GM12801 (cell line): ENCODE measurements around the gene AMACR.

Experiments used
- TF ChIP-seq, protein P1 (sequence below): IDR thresholded peaks from one replicate; pipeline ENCODE4 v1.5.1; 2011; ENCODE audit warnings: control low read depth; ENCODE audit not compliant: insufficient read length; ENCODE audit errors: extremely low read depth

AMACR gene

DNA sequence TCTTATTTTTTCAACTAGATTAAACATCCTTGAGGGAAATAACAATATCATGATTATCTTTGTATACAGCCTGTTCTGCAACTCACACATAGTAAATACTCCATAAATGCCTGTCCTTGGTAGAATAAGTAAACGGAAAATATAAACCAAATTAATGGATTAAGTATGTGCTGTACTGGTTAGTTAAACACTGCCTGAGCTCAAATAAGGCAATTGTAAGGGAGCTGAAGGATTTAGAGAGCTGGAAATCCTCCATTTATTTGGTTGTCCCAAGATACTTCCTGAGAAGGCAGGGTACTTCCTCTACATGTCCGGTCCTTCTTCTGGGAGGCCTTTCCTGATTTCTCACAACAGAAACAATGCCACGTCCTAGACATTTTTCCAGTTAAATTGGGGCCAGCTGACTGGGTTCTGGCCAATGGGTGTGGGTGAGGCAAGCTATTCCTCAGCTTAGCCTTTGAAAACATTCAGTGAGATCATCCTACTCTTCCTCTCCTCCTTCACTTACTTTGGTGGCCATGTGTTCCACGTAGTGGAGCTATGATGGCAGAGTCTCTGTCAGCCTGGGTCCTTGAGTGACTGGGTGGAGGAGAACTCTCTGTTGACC is 43.6 kb upstream of the AMACR start:
- TF ChIP-seq, protein P1, sequence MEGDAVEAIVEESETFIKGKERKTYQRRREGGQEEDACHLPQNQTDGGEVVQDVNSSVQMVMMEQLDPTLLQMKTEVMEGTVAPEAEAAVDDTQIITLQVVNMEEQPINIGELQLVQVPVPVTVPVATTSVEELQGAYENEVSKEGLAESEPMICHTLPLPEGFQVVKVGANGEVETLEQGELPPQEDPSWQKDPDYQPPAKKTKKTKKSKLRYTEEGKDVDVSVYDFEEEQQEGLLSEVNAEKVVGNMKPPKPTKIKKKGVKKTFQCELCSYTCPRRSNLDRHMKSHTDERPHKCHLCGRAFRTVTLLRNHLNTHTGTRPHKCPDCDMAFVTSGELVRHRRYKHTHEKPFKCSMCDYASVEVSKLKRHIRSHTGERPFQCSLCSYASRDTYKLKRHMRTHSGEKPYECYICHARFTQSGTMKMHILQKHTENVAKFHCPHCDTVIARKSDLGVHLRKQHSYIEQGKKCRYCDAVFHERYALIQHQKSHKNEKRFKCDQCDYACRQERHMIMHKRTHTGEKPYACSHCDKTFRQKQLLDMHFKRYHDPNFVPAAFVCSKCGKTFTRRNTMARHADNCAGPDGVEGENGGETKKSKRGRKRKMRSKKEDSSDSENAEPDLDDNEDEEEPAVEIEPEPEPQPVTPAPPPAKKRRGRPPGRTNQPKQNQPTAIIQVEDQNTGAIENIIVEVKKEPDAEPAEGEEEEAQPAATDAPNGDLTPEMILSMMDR: no peak

DNA sequence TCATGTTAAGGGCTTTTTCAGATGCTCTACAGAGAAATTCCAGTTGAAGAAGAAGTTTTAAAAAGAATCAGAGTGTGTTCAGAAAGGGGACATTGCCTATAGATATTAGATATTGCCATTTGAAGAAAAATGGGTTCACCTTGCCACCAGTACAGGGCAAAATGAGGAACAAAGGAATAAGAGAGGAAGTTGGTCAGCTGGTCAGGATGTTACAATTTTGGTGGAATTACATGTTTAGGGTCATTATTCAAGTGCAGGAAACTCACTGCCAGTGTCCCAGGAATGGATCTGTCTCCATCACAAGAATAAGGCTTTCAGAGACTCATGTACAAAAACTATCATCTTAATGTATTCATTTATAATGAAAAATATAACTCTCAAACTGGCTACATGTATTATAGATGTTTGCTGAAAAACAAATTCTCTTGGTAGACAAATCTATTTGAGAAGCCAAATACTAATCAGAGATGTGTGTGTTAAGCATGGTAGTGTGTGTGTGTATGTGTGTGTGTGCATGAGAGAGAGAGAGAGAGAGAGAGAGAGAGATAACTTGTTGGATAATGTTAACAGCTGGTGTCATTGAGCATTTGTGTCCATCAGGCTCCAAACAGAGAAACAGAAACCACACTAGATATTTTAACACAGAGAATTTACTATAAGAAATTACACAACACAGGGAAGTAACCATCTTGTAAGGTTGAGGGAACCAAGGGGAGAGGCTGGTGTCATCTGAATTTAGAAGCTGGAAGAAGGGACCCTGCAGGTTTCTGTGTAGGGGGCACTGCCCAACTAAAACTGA is 40.1 kb upstream of the AMACR start:
- TF ChIP-seq, protein P1: no peak

DNA sequence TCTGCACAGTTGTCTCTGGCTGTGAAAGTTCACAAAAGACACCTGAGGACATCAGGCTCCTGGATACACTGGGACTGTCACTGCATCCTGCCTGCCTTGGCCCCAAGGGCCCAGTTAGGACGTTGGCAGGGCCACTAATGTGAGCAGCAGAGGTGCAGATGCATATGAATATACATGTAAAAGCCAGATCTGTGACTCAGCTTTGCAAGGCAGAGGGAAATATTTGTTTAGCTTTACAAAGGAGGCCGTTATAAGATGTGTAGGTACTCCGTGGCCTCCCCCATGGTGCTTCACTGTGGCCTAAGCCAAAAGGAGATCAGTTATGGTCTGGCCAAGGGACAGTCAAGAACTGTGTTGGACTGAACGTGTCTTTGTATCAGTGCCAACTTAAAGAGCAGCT is 39.3 kb upstream of the AMACR start:
- TF ChIP-seq, protein P1: no peak

DNA sequence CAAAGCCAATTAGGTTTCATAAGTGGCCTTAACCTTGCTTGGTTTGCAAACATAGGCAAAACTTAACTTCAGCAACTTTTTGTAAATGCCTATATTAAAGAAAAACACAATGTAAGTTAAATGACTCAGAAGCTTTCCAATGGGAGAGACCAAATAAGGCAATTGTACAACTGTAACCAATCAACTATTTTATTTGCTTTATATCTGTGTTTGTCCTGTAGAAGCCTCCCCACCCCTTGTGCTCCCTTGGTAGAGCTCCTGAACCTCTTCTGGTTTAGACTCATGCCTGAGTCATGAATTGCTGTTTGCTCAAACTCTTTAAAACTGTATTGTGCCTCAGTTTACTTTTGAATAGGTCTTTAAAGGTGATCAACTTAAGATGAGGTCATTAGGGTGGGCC is 38.1 kb upstream of the AMACR start:
- TF ChIP-seq, protein P1: no peak

DNA sequence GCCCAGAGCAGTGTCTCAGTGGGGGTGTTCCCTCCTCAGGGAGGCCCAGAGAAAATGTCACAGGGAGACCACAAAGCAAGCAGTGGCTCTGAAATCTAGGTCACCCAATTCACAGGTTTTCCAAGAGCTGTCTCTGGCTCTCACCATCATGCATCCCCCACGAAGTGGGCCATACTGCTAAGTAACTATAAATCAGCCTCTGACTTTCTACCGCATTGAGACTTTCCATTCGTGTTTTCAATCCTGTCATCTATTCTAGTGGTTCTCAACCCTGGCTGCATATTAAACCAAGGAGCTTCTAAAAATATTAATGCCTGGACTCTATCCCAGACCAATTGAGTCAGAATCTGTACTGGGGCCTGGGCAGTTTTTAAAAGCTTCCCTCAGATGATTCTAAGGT is 37.2 kb upstream of the AMACR start:
- TF ChIP-seq, protein P1: no peak

DNA sequence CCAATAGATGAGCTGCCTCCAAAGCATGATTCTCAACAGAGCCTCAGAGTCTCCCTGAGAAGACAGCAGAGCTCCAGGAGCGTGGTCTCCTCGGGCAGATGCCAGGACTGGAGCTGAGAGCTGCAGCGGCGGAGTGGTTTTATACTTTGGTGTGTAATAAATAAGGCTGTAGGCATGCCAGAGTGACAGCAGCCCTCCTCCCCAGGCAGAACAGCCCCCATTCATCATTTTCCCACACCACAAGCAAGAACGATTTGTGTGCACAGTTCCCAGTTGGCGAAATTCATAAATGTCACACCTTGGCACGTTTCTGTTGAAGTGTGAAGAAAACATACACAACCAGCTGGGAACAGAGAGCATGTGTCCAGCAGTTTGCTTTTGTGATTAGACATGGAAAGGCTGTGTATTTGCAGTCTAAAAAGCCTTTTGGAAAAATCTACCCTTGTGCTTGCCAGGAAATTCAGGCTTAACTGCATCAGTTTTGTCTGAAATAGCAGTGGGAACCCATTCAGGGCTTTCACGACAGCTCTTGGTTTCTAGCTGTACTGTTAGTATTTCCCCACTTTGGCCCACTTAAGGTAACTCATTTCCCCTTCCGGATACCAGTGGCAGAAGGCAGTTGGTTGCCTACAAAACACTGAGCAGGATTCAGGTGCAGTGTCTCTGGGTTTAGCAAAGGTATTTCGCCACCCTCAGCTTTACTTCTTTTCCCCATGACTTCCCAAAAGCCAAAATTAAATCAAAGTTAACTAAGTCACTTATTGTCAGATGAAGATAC is 35.4 kb upstream of the AMACR start, which contains the start of gene C1QTNF3:
C1QTNF3 (minus strand) TSS at position 115 of the 778 bp plus-strand sequence; CDS start at position 27, 88 bp downstream.
- TF ChIP-seq, protein P1: no peak

DNA sequence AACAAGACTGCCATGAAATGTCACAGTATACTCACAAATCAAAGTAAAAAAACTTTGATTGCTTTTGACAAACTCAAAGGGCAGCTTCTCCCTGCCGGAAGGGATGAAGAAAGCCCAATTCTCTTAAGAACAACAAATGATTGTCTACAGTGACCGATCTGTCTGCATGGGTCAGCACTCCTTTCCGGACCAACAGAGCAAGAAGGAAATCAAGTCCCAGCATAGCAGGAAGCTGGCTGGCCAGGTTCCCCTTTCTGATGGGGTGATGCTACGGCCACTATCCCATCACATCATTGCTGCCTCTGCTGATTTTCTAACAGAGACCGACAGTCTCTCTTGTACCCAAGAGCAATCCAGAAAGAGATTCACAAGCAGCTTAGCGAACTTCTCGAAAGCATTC is 34.5 kb upstream of the AMACR start:
- TF ChIP-seq, protein P1: no peak
